HL-60/S4 treated with phorbol 12-myristate 13-acetate at 8.2 ng/mL for 4 days and 3 days (cell line): ENCODE measurements around the gene EDN1.

Source experiments
- in situ Hi-C: fragments of 300-500 bp; cut with MboI; formaldehyde crosslinking; loops from 2 replicates; pipeline ENCODE4 v1.15.0; 2022; ENCODE audit warnings: low sequenced_read_pairs

The EDN1 gene

GRCh38 chr6:12293235-12293930 is 3.2 kb downstream of the EDN1 start:
- in situ Hi-C loops, result loop anchor here (10.0 to 25.0 kb wide), 3 partner anchors 81 to 631 kb away; no protein-coding TSS in a partner anchor

DNA sequence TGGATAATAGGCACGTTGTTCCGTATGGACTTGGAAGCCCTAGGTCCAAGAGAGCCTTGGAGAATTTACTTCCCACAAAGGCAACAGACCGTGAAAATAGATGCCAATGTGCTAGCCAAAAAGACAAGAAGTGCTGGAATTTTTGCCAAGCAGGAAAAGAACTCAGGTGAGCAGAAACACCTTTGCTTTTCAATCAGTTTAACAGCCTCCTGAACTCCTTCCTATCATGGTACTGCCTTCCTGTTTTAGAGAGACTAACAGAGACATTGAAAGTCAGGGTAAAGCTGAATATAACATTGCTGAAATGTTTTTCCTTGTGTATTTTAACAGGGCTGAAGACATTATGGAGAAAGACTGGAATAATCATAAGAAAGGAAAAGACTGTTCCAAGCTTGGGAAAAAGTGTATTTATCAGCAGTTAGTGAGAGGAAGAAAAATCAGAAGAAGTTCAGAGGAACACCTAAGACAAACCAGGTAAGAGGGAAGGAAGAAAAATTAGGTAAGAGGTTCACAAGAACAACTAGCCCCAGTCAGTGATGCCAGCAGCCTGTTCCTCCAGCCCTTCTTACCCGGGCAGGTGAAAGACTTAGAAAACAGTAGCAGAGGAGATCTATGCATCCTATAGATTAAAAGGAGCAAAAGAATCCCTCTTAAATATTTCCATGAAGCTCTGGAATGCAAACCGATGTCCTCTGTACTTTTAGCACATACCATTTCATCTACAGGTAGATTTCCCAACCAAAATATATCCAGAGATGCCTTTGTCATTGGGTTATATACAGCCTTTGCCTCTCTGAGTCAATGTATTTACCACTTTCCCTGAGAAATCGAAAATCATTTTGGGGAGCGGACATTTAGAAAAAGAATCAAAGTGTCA is 4.0 kb downstream of the EDN1 start:
- in situ Hi-C loops, result loop anchor here (10.0 to 25.0 kb wide), 3 partner anchors 81 to 632 kb away; no protein-coding TSS in a partner anchor

DNA sequence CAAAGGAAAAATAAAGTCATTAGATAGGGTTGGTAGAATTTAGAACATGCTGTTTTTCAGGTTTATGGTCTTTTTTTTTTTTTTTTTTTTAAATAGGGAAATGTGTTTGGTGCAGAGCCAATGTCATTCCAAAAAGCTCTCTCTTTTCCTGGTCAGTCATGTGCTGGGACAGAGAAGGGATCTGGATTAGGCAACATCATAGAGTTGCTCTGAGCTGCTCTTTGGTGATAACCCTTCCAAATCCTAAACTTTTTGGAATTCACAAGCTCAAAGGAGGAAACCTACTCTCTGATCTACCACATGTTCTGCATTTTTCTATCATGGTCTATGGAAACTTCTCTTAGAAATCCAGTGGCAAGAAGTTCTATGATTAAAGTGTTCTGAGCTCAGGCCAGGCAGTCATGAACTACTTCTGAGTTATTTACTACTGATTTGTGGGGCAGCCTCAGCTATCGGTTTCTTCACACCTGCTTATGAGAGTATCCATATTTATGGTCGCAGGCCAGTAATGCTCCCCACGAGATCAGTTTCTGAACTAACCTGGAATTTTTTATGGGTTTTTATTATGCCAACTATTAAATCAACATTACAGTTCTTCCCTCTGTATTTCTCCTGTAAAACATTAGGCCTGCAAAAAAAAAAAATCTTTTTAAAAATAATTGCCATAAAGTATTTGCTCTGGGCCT is 4.8 kb downstream of the EDN1 start:
- in situ Hi-C loops, result loop anchor here (10.0 to 25.0 kb wide), 3 partner anchors 80 to 633 kb away; no protein-coding TSS in a partner anchor

GRCh38 chr6:12295558-12296254 is 5.5 kb downstream of the EDN1 start:
- in situ Hi-C loops, result loop anchor here (10.0 to 25.0 kb wide), 3 partner anchors 79 to 633 kb away; no protein-coding TSS in a partner anchor

DNA sequence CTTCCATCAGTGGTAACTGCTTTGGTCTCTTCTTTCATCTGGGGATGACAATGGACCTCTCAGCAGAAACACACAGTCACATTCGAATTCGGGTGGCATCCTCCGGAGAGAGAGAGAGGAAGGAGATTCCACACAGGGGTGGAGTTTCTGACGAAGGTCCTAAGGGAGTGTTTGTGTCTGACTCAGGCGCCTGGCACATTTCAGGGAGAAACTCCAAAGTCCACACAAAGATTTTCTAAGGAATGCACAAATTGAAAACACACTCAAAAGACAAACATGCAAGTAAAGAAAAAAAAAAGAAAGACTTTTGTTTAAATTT is 6.1 kb downstream of the EDN1 start:
- in situ Hi-C loops, result loop anchor here (10.0 to 25.0 kb wide), 3 partner anchors 79 to 634 kb away; no protein-coding TSS in a partner anchor

- in situ Hi-C loops, result loop anchor here (10.0 to 25.0 kb wide), 3 partner anchors 78 to 634 kb away; no protein-coding TSS in a partner anchor
These were observed 6.4 kb downstream of the EDN1 start for GRCh38 chr6:12296604-12297003.

- in situ Hi-C loops, result loop anchor here (10.0 to 25.0 kb wide), 3 partner anchors 77 to 635 kb away; no protein-coding TSS in a partner anchor
These were observed 7.3 kb downstream of the EDN1 start for GRCh38 chr6:12297363-12298016.

- in situ Hi-C loops, result loop anchor here (10.0 to 25.0 kb wide), 3 partner anchors 77 to 636 kb away; no protein-coding TSS in a partner anchor
These were observed 8.1 kb downstream of the EDN1 start for GRCh38 chr6:12298017-12298978.

DNA sequence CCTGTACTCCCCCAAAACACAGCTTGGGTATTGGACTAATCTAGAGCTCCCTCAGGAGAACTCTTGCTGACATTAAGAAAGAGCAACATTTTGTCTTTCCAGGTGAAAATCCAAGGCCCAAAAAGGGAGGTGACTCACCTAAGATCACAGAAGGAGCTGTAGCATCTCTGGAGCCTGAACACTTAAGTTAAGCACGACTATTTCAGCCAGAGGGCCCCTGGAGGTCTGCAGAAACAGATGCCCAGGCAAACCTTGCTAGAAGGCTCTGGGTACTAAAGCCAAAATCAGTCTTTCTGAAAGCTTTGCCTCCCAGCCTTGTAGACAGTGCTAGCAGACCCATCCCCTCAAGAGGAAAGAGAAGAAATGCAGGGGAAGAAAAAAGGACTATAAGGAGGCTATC is 8.8 kb downstream of the EDN1 start:
- in situ Hi-C loops, result loop anchor here (10.0 to 25.0 kb wide), 3 partner anchors 76 to 637 kb away; no protein-coding TSS in a partner anchor

- in situ Hi-C loops, result no loop called here
These were observed 10.9 kb downstream of the EDN1 start for GRCh38 chr6:12301018-12301417.

DNA sequence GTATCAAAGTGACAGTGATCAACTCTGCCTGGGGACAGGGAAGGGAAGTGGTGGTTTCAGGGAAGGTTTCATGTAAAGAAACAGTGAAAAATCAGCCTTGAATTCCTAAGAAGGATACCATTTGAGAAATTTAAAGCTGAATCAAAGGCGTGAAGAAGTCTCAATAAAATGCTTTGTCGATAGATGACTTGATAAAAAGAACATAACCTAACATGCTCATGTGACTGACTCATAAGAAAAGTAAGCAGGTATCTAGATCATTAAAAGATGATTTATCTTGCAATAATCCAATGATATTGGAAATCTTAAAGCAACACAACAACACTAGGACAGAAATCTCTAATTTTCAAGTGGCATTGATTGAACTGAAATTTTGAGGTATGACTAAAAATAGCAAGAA is 14.3 kb downstream of the EDN1 start:
- in situ Hi-C loops, result no loop called here

DNA sequence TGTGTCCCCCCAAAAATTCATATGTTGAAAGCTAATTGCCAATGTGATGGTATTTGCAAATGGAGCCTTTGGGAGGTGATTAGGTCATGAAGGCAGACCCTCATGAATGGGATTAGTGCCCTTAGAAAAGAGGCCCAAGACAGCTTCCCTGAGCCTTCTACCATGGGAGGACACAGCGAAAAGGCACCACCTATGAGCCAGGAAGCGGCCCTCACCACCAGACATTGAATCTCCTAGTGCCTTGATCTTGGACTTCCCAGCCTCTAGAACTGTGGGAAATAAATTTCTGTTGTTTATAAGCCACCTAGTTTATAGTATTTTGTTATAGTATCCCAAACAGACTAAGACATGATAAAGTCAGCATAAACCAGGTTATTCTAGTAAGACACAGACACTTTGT is 18.9 kb downstream of the EDN1 start:
- in situ Hi-C loops, result no loop called here

- in situ Hi-C loops, result no loop called here
These were observed 20.9 kb downstream of the EDN1 start for GRCh38 chr6:12311106-12311505.

DNA sequence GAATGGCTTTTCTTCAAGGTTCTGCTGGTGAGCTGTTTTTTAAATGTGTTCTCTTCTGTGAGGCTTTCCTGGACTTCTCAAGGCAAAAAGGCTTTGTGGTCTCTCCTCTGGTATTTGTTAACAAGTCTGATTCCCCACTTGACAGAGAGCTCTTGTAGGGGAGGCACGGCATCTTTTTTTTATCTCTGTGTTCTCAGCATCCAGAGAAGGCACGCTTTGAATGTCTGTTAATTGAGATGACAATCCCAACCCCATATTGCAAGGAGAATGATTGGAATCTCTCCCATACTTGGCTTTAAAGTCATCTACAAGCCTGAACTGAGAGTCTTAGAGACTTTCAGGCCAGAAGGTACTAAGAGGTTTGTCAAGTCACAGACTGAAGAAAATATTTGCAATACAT is 22.6 kb downstream of the EDN1 start:
- in situ Hi-C loops, result no loop called here

GRCh38 chr6:12313306-12313991 is 23.3 kb downstream of the EDN1 start:
- in situ Hi-C loops, result no loop called here

- in situ Hi-C loops, result no loop called here
These were observed 23.9 kb downstream of the EDN1 start for GRCh38 chr6:12313992-12314589.

- in situ Hi-C loops, result no loop called here
These were observed 24.6 kb downstream of the EDN1 start for GRCh38 chr6:12314751-12315150.
